HFF-Myc (cell line): ENCODE data around the gene DYNAP.

Source experiments
- DNase-seq: peaks from one replicate; pipeline ENCODE4 v3.0.0-alpha.2; 2011; ENCODE audit warnings: low read depth; ENCODE audit errors: extremely low read depth
- H3K4me3 ChIP-seq: replicated peaks from 2 replicates; pipeline ENCODE4 v1.5.1; 2011; ENCODE audit warnings: low read depth, mild to moderate bottlenecking, control low read depth, low read length
- CTCF ChIP-seq: IDR thresholded peaks from 2 replicates; pipeline ENCODE4 v1.5.1; 2012; ENCODE audit warnings: mild to moderate bottlenecking, low read depth, low read length, control low read depth; ENCODE audit errors: missing control alignments

The DYNAP gene

GRCh38 chr18:54590945-54591344 is at the start of gene DYNAP:
TSS of gene DYNAP (plus strand) at chr18:54591245. CDS start at chr18:54591283, 38 bp downstream.
- DNase-seq = no peak
- no peak within 1 kb of the TSS for H3K4me3 ChIP-seq
- TF ChIP-seq CTCF = no peak

GRCh38 chr18:54551590-54551989 is 39.5 kb upstream of the DYNAP start:
- no peak for TF ChIP-seq CTCF
- DNase-seq = peak; percentile 0
- no peak overlapping the region for H3K4me3 ChIP-seq

GRCh38 chr18:54555286-54555685 is 35.8 kb upstream of the DYNAP start:
- no peak for DNase-seq
- no peak for TF ChIP-seq CTCF
- no peak overlapping the region for H3K4me3 ChIP-seq

- no peak for TF ChIP-seq CTCF
- H3K4me3 ChIP-seq = no peak overlapping the region
Measured at GRCh38 chr18:54555996-54556395, 35.0 kb upstream of the DYNAP start.

GRCh38 chr18:54557958-54558357 is 33.1 kb upstream of the DYNAP start:
- H3K4me3 ChIP-seq = no peak overlapping the region
- DNase-seq = no peak
- no peak for TF ChIP-seq CTCF

More at GRCh38 chr18:54555996-54556395, 35.0 kb upstream of the DYNAP start:
- DNase-seq = no peak

- no peak overlapping the region for H3K4me3 ChIP-seq
- TF ChIP-seq CTCF = peak; percentile 53
- peak; percentile 7 for DNase-seq
Measured at GRCh38 chr18:54558609-54559585, 32.1 kb upstream of the DYNAP start.
